T-helper 2 cell treated with Interferon-gamma antibody and Interleukin-4, amounts not matched to agents 100 ng/mL and 5 ng/mL, for 36 hours (primary cell): ENCODE measurements around the gene EP300. TPM values are rescaled to one million over a fixed set of nuclear protein-coding genes. Genes with fewer than 3 reads are reported as not detected.
"Not testable (repeated sequence)": the region's sequence is repeated elsewhere in the genome, so short reads cannot be mapped to it uniquely, and the experiment has no call there.

Experiments used
- intact Hi-C: fragments of 100-400 bp; cut with micrococcal nuclease; formaldehyde crosslinking; loops from one replicate; pipeline ENCODE4 v1.15.1; 2023
- total RNA-seq: library from RNA; stranded (reverse); gene quantifications from 2 replicates; pipeline ENCODE4 v1.2.3, GENCODE V29; 2022

EP300 gene
- total RNA-seq, 1 donor from 2014 or later: 87.2 TPM

DNA sequence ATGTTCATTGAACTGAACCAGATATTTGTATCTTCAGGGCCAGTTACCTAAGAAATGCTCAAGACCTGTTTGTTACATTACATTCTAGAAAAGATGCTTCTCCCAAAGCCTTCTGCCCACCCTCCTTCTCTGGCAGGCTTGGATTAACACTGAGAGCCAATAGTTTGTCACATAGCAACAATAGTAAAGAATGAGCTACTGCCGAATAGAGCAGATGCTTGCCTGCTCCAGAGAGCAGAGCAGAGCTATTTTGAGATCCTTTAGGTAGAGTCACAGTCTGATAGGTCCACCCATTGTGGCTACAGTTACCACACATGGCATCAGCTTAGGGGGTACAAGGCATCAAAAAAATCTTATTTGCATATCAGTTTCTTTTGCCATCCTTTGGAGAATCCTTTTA, 13.5 kb upstream of the EP300 start:
- intact Hi-C loops: no loop called here

GRCh38 chr22:41085842-41086241, 6.5 kb upstream of the EP300 start:
- intact Hi-C loops: no loop called here

DNA sequence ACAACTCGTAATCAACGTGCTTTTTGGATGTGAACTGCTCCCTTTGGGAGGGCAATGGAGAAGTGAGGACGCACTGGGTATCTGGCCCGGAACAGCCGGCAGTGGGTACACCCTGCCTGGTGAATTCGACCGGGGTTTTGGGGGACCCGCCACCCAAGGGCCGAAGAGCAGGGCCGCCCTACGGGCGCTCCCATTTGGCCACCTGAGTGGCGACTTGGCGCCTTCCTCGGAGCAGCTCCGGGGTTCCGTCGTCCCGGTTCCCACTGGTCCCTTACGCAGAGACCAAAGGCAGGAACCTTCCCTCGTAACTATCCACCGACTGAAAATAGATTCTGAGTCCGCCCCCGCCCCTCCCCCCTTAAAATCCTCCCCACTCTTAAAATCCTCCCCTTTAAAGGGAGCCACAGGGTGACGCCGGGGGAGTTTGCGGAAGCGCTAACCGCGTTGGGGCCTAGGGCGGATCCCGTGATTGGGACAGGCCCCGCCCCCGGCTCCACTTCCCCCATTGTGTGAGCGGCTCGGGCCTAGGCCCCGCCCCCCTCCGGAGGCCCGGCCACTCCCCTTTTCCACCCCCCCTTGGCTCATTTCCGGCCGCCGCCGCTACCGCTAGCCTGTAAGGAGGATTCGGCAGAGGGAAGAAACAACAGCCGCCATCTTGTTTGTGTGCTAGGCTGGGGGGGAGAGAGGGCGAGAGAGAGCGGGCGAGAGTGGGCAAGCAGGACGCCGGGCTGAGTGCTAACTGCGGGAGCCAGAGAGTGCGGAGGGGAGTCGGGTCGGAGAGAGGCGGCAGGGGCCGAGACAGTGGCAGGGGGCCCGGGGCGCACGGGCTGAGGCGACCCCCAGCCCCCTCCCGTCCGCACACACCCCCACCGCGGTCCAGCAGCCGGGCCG, 1.0 kb upstream of the EP300 start:
- intact Hi-C loops: loop anchor here (1.0 to 5.0 kb wide), 9 partner anchors 39 to 290 kb away; partner anchors contain the start of genes L3MBTL2, RANGAP1, RBX1 and SLC25A17

- intact Hi-C loops: loop anchor here (5.0 kb wide), 2 partner anchors 41 to 276 kb away; partner anchors contain the start of gene SLC25A17
Observed at GRCh38 chr22:41092847-41093411, 537 bp downstream of the EP300 start.

GRCh38 chr22:41094041-41094593, 1.7 kb downstream of the EP300 start:
- intact Hi-C loops: loop anchor here (5.0 kb wide), 2 partner anchors 42 to 277 kb away; partner anchors contain the start of gene SLC25A17

- intact Hi-C loops: no loop called here
Observed at GRCh38 chr22:41096391-41096790, 4.0 kb downstream of the EP300 start.

GRCh38 chr22:41096841-41097240, 4.4 kb downstream of the EP300 start:
- intact Hi-C loops: no loop called here

DNA sequence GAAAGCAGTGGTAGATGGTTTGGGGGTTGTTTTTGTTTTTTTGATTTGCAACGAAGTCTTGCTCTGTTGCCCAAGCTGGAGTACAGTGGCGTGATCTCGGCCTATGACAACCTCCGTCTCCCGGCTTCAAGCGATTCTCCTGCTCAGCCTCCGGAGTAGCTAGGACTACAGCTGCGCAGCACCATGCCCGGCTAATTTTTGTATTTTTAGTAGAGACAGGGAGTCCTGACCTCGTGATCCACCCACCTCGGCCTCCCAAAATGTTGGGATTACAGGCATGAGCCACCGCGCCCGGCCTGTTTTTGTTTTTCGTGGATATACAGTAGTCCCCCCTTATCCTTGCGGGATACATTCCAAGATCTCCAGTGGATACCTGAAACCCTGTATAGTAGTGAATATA, 6.6 kb downstream of the EP300 start:
- intact Hi-C loops: no loop called here

GRCh38 chr22:41106122-41106968, 14.0 kb downstream of the EP300 start:
- intact Hi-C loops: no loop called here

DNA sequence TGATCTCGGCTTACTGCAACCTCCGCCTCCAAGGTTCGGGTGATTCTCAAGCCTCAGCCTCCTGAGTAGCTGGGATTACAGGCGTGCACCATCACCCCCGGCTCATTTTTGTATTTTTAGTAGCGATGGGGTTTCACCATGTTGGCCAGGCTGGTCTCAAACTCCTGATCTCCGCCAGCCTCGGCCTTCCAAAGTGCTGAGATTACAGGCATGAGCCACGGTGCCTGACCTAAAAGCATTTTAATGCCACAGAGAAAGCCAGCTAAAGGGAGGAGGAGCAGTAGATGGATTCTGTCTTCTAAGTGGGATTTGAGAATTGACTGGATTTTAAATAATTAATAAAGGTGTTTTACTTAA, 14.6 kb downstream of the EP300 start:
- intact Hi-C loops: not testable (repeated sequence)

GRCh38 chr22:41110968-41111367, 18.6 kb downstream of the EP300 start:
- intact Hi-C loops: no loop called here

DNA sequence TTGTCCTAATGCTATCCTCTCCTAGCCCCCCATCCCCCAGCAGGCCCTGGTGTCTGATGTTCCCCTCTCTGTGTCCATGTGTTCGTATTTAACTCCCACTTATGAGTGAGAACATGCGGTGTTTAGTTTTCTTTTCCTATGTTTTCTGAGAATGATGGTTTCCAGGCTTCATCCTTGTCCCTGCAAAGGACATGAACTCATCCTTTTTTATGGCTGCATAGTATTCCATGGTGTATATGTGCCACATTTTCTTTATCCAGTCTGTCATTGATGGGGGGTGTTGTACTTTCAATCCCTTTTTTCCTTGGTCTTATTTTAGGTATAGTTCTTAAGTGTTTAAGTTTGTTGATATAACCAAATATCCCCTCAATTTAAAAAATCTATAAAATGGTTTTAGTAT, 23.9 kb downstream of the EP300 start:
- intact Hi-C loops: no loop called here

GRCh38 chr22:41117127-41117965, 25.0 kb downstream of the EP300 start:
- intact Hi-C loops: no loop called here

- intact Hi-C loops: no loop called here
Observed at GRCh38 chr22:41123151-41123550, 30.8 kb downstream of the EP300 start.

- intact Hi-C loops: no loop called here
Observed at GRCh38 chr22:41124086-41124485, 31.7 kb downstream of the EP300 start.

GRCh38 chr22:41127451-41127850, 35.1 kb downstream of the EP300 start:
- intact Hi-C loops: no loop called here

GRCh38 chr22:41128606-41129005, 36.2 kb downstream of the EP300 start:
- intact Hi-C loops: no loop called here

GRCh38 chr22:41132550-41132949, 40.2 kb downstream of the EP300 start:
- intact Hi-C loops: no loop called here

GRCh38 chr22:41140365-41140957, 48.1 kb downstream of the EP300 start:
- intact Hi-C loops: no loop called here

- intact Hi-C loops: not testable (repeated sequence)
Observed at GRCh38 chr22:41145921-41146320, 53.5 kb downstream of the EP300 start.
